OCI-LY1 (cell line): ENCODE results near the gene KLHL29.

Experiments used
- H2AFZ ChIP-seq: fragments of 200-600 bp; sonication (generic), shearing (Covaris generic); 2 replicates; pipeline ENCODE4 v1.6.0; 2014; ENCODE audit warnings: antibody characterized with exemption, mild to moderate bottlenecking, low read length
- H3F3A ChIP-seq: fragments of 200-600 bp; sonication (generic), shearing (Covaris generic); 2 replicates; pipeline ENCODE4 v1.6.0; 2014; ENCODE audit warnings: mild to moderate bottlenecking, antibody characterized with exemption, low read length, moderate library complexity; ENCODE audit not compliant: insufficient read depth
- H3K27ac ChIP-seq: fragments of 200-600 bp; sonication (generic); 2 replicates; pipeline ENCODE4 v1.5.1; 2014; ENCODE audit warnings: low read length, mixed run types, mild to moderate bottlenecking, low read depth; ENCODE audit not compliant: poor library complexity, severe bottlenecking
- H3K27me3 ChIP-seq: fragments of 200-600 bp; sonication (generic); 2 replicates; pipeline ENCODE4 v1.6.0; 2014; ENCODE audit warnings: antibody characterized with exemption, mild to moderate bottlenecking, low read length, moderate library complexity; ENCODE audit not compliant: insufficient read depth
- H3K36me3 ChIP-seq: fragments of 200-600 bp; sonication (generic); 2 replicates; pipeline ENCODE4 v1.6.1; 2014; ENCODE audit warnings: mild to moderate bottlenecking, antibody characterized with exemption, low read length, moderate library complexity, mixed read lengths; ENCODE audit not compliant: insufficient read depth
- H3K4me1 ChIP-seq: fragments of 200-600 bp; sonication (generic); 2 replicates; pipeline ENCODE4 v1.5.1; 2014; ENCODE audit warnings: mild to moderate bottlenecking, low read length, moderate library complexity; ENCODE audit not compliant: insufficient read depth, severe bottlenecking
- H3K4me2 ChIP-seq: fragments of 200-600 bp; sonication (generic), shearing (Covaris generic); 2 replicates; pipeline ENCODE4 v1.6.1; 2014; ENCODE audit warnings: low read length
- H3K4me3 ChIP-seq: fragments of 200-600 bp; sonication (generic); 2 replicates; pipeline ENCODE4 v1.5.1; 2014; ENCODE audit warnings: low read length, low read depth, mild to moderate bottlenecking, mixed read lengths; ENCODE audit not compliant: poor library complexity, severe bottlenecking
- H3K79me2 ChIP-seq: fragments of 200-600 bp; shearing (Covaris generic); 2 replicates; pipeline ENCODE4 v1.6.1; 2016; ENCODE audit warnings: mixed run types, low read length, mixed read lengths; ENCODE audit not compliant: insufficient read depth
- H3K9ac ChIP-seq: fragments of 200-600 bp; sonication (generic), shearing (Covaris generic); 2 replicates; pipeline ENCODE4 v1.6.1; 2014; ENCODE audit warnings: mild to moderate bottlenecking, low read length, mixed read lengths
- H3K9me2 ChIP-seq: fragments of 200-600 bp; sonication (generic), shearing (Covaris generic); 2 replicates; pipeline ENCODE4 v1.6.1; 2014; ENCODE audit warnings: low read depth, mild to moderate bottlenecking, low read length, mixed read lengths
- H3K9me3 ChIP-seq: fragments of 200-600 bp; shearing (Covaris generic); 2 replicates; pipeline ENCODE4 v1.6.1; 2014; ENCODE audit warnings: low read length, mixed read lengths
- H4K20me1 ChIP-seq: fragments of 200-600 bp; sonication (generic), shearing (Covaris generic); 2 replicates; pipeline ENCODE4 v1.6.0; 2016; ENCODE audit warnings: mild to moderate bottlenecking, low read length; ENCODE audit not compliant: insufficient read depth
- EZH2 ChIP-seq: fragments of 200-600 bp; sonication (generic), shearing (Covaris generic); IDR thresholded peaks from 2 replicates; pipeline ENCODE4 v1.8.0; 2017; ENCODE audit warnings: borderline replicate concordance, mixed run types, mild to moderate bottlenecking, antibody characterized with exemption, low read length, moderate library complexity, mixed read lengths
- TF ChIP-seq, protein P1 (sequence below): fragments of 200-600 bp; sonication (generic), shearing (Covaris generic); IDR thresholded peaks from 2 replicates; pipeline ENCODE4 v1.5.1; 2017; ENCODE audit warnings: mild to moderate bottlenecking, antibody characterized with exemption, low read length, moderate library complexity, mixed read lengths

KLHL29 gene

DNA sequence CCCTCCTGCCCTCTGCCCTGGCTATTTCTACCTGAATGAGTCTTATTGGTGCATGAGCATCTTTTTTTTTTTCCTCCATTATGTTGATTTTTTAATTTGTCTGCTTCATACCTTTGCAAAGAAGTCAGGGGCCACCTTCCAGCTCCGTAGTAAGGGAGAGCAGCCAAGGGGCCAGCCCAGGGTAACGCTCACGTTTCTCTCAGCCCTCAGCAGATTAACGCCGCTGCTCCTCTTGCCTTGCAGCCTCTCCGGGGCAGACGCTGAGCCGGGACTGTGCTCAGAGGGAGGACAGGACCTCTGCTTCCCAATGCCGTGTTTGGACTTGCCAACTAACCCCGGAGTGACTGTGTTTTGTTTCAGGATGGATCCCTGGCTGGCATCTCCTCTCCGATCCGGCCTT lies 300.2 kb downstream of the KLHL29 start:
- 0 out of 2 replicates have a peak, but pooled peaks cover 6% of the 10 kb centered on the region for H3K27me3 ChIP-seq
- no peak overlapping the region for H3K27ac ChIP-seq
- H2AFZ ChIP-seq: no peak overlapping the region
- no peaks in the 10 kb centered on the region for H3K79me2 ChIP-seq
- H3K9me2 ChIP-seq: no peaks in the 10 kb centered on the region
- no peak overlapping the region for H3K4me3 ChIP-seq
- no peaks in the 10 kb centered on the region for H3K36me3 ChIP-seq
- peaks cover 7% of the 10 kb centered on the region for H3K4me1 ChIP-seq
- H3K9ac ChIP-seq: no peak overlapping the region
- H3K9me3 ChIP-seq: no peaks in the 10 kb centered on the region
- H4K20me1 ChIP-seq: no peaks in the 10 kb centered on the region
- H3K4me2 ChIP-seq: no peak overlapping the region
- TF ChIP-seq, protein P1, sequence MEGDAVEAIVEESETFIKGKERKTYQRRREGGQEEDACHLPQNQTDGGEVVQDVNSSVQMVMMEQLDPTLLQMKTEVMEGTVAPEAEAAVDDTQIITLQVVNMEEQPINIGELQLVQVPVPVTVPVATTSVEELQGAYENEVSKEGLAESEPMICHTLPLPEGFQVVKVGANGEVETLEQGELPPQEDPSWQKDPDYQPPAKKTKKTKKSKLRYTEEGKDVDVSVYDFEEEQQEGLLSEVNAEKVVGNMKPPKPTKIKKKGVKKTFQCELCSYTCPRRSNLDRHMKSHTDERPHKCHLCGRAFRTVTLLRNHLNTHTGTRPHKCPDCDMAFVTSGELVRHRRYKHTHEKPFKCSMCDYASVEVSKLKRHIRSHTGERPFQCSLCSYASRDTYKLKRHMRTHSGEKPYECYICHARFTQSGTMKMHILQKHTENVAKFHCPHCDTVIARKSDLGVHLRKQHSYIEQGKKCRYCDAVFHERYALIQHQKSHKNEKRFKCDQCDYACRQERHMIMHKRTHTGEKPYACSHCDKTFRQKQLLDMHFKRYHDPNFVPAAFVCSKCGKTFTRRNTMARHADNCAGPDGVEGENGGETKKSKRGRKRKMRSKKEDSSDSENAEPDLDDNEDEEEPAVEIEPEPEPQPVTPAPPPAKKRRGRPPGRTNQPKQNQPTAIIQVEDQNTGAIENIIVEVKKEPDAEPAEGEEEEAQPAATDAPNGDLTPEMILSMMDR: no peak
- no peak for TF ChIP-seq EZH2
- no peaks in the 10 kb centered on the region for H3F3A ChIP-seq

DNA sequence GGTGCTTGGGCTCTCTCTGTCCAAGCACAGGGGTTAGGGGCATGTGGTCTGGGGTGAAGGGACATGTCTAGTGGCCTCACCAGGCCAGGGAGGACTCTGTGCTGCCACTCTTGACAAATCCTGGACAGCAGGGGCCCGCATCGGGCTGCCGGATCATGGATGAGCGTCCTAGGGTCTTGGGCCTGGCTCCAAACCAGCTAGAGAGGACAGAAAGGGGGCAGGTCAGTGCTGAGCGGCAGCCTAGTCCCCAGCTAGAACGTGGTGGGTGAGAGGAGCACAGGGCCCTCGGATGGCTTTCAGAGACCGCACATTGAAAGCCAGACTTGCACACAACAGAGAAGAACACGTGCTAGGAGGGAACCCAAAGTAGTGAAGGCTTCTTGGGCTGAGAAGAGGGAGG lies 300.7 kb downstream of the KLHL29 start:
- Histone ChIP-seq H3K4me2 (no peak overlapping the region), H3K9ac (no peak overlapping the region), H3F3A (no peaks in the 10 kb centered on the region), H3K4me1 (peaks cover 7% of the 10 kb centered on the region), H3K27me3 (0 out of 2 replicates have a peak, but pooled peaks cover 6% of the 10 kb centered on the region), H3K36me3 (no peaks in the 10 kb centered on the region), H2AFZ (no peak overlapping the region), H4K20me1 (no peaks in the 10 kb centered on the region), H3K4me3 (no peak overlapping the region), H3K27ac (no peak overlapping the region), H3K79me2 (no peaks in the 10 kb centered on the region), H3K9me2 (no peaks in the 10 kb centered on the region), H3K9me3 (no peaks in the 10 kb centered on the region)
- TF ChIP-seq, protein P1: no peak
- TF ChIP-seq EZH2: no peak

DNA sequence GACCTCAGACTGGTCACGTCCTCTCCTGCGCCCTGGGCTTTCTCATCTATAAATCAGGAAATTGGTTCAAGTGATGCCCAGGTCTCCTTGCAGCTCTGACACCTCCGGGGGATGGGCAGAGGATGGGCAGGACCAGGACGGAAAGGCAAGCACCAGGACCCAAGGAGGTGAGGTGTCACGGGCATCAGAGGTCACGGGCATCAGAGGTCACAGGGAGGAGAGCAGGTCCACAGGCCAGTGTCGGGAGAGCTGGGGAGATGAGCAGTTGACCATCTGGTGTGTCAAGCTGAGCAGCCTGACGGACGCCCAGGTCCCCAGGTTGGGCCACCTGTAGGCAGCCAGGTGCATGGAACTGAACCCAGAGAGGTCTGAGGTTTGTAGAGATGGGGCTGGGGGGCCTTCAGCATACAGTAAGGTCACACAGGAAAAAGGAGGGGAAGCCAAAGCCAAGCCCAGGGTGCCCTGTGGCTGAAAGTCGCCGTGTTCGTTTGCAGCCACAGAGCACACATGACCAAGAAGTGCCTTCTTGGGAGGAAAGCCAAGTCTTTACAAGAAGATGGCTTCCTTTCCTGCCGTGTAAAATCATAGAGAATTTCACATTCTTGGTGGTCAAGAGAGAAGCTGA lies 301.5 kb downstream of the KLHL29 start:
- Histone ChIP-seq H3K36me3 (no peaks in the 10 kb centered on the region), H2AFZ (no peak overlapping the region), H3K4me1 (peaks cover 7% of the 10 kb centered on the region), H3K27ac (no peak overlapping the region), H4K20me1 (no peaks in the 10 kb centered on the region), H3K9me3 (no peaks in the 10 kb centered on the region), H3K9ac (no peak overlapping the region), H3K9me2 (no peaks in the 10 kb centered on the region), H3K79me2 (no peaks in the 10 kb centered on the region), H3F3A (no peaks in the 10 kb centered on the region), H3K4me2 (no peak overlapping the region), H3K27me3 (0 out of 2 replicates have a peak, but pooled peaks cover 6% of the 10 kb centered on the region), H3K4me3 (no peak overlapping the region)
- TF ChIP-seq, protein P1: no peak
- TF ChIP-seq EZH2: no peak
